Subcutaneous adipose tissue (tissue), 4 donors: ENCODE data around the gene AGPAT4. TPM values are rescaled to one million over a fixed set of nuclear protein-coding genes. Genes with fewer than 3 reads are reported as not detected.

Source experiments
- total RNA-seq, 4 donors: library from RNA; depleted of rRNA; stranded (reverse); fragments of >200 nt; gene quantifications; one replicate each; pipeline ENCODE4 v1.1.0, GENCODE V29; 2016
- TF ChIP-seq, protein P1 (sequence below): fragments of 450-650 bp; IDR thresholded peaks from one replicate; pipeline ENCODE4 v1.5.1; 2016; ENCODE audit warnings: low read depth, mild to moderate bottlenecking, control low read depth, antibody characterized with exemption, moderate library complexity

The AGPAT4 gene
- total RNA-seq, 4 donors from 2014 or later, result 5.1 to 18.5 (median 7.6) TPM

DNA sequence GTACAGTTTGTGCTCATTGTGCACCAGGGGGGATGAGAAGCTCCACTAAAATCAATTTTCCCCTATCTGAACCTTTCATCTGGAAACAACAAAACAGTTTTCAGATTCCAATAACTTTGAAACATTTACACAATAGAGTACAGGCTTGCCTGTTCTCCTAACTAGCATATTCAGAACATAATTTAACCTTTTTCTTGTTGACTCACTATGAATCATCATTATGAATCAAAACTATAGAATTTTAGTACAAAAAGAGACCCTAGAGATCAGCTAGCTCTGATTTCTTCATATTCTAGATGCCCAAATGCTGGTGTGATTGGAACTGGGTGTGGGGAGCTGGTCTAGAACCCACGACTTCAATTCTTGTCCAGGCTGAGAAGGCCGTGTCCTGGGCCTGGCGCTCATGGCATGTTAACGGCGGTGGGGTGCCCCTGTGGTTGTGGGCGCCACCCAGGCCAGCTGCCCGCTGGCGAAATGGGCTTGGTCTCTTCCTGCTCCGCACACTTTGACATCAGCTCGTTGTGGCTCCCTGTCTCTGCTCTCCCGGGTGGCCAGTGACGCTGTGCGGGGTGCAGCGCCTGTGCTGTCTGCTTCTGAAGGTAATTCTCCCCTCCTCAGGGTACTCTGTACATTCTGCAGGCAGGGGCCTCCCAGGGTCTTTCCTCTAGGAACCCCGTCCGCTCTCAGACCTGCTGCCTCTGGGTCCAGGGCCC is 29.9 kb upstream of the AGPAT4 start:
- TF ChIP-seq, protein P1, sequence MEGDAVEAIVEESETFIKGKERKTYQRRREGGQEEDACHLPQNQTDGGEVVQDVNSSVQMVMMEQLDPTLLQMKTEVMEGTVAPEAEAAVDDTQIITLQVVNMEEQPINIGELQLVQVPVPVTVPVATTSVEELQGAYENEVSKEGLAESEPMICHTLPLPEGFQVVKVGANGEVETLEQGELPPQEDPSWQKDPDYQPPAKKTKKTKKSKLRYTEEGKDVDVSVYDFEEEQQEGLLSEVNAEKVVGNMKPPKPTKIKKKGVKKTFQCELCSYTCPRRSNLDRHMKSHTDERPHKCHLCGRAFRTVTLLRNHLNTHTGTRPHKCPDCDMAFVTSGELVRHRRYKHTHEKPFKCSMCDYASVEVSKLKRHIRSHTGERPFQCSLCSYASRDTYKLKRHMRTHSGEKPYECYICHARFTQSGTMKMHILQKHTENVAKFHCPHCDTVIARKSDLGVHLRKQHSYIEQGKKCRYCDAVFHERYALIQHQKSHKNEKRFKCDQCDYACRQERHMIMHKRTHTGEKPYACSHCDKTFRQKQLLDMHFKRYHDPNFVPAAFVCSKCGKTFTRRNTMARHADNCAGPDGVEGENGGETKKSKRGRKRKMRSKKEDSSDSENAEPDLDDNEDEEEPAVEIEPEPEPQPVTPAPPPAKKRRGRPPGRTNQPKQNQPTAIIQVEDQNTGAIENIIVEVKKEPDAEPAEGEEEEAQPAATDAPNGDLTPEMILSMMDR, result no peak

DNA sequence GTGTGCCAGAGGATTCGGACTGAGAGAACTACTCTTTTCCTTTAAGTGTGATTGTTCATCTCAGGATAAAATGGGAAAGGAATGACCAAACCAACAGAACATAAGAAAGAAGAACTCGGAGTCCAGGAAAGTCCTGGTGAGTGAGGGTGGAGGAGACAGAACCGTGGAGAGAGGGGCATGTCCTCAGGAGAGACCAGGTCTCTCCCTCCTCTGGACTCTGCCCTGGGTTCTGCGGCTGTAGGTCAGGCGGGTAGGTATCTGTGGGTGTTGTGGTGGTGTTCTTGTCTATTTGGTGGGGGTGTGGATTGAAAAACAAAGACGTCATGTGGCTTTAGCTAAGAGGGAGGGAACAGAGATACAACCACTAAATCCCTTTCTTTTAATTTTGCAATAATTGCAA is 29.1 kb upstream of the AGPAT4 start:
- TF ChIP-seq, protein P1, result no peak

DNA sequence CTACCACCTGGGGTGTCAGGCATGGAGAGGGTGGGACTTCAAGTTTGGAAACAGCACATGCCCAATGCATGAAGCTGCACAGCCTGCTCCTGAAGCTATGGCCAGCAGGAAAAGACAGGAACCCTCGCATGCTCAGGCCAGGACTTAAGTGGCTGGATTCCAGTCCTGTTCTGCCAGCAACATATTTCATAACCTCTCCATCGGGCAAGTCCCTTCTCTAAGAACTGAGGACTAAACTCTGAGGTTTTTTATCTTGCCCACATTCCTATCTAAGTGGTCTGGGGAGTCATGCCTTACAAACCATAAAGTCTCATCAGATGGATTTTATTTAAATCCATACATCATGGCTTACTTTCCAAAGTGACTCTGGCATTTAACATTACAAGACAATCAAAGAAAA is 27.5 kb upstream of the AGPAT4 start:
- TF ChIP-seq, protein P1, result no peak

DNA sequence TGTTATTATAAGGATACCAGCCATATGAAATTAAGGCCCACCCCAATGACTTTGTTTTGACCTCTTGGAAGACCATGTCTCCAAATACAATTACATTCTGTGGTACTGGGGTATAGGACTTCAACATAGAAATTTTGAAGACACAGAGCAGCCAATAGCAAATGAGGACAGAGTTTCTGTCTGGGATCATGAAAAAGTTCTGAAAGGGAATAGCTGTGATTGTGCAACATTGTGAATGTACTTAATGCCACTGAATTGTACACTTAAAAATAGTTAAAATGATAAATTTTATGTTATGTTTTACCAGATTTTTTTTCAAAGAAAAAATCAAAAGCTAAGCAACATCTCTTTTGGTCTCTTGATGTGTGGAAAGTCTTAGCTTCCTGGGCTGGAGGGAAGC is 27.0 kb upstream of the AGPAT4 start:
- TF ChIP-seq, protein P1, result no peak

DNA sequence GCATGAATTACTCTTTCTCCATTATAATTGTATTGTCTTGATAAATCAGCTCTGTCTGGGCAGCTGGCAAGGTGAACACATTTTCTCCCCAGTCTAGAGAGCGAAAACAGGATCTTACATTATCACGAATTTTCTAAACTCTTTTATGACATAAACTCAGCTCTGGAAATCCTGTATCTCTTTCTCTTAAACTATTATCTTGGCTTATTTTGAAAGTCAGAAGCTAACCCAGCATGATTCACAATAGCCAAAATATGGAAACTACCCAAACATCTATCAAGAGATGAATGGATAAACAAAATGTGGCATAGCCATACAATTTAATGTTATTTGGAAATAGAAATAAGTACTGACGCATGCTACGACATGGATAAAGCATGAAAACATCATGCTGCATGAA is 25.9 kb upstream of the AGPAT4 start:
- TF ChIP-seq, protein P1, result no peak

DNA sequence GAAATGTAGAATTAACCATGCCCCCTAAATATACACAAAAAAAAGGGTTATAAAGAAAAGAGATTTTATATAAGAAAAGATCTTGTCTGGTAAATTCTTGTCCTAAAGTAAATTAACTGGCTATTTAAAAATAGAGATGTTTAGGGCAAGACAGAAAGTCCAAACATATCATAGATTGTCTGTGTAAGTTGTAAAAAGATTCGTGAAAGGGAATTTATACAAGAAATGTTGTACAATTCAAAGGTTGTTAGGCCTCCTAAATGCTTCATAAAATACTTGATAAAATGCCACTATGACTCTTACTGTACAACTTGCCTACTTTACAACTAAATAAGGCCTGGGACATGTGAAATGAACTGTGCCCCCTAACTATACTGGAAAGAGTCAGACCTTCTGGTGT is 21.9 kb upstream of the AGPAT4 start:
- TF ChIP-seq, protein P1, result no peak

DNA sequence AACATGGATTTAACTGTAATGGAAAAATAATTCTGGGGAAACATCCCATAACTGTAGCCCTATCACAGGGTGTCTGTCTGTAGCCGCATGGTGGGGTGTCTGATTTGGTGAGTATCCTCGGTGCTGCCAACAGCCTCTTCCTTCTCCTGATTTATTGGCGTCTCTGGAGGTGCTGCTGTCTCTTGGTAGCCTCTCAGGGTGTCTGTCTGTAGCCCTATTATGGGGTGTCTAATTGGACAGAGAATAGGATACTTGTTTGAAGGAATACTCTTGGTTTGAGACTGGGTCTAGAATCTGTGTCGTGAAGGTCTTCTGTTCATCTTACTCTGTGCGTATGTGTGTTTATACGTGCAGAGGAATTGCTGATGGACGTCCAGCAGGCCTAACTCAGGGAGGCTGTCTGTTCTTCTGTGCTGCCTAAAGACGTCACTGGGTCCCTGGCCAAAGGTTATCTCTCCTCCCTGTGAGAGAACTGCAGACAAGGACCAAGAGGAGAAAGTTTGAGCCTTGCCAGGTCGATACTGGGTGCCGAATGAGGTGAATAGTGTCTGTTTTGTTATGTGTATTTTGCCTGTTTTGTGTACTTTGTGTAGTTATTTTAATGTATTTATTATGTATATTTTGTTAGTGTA is 18.9 kb upstream of the AGPAT4 start:
- TF ChIP-seq, protein P1, result no peak
